IPS DF 19.7 (cell line): ENCODE measurements around the gene FASLG.

Source experiments
- DNase-seq: peaks from one replicate; pipeline ENCODE4 v3.0.0-alpha.2; 2013; ENCODE audit warnings: low read depth, low spot score

The FASLG gene

DNA sequence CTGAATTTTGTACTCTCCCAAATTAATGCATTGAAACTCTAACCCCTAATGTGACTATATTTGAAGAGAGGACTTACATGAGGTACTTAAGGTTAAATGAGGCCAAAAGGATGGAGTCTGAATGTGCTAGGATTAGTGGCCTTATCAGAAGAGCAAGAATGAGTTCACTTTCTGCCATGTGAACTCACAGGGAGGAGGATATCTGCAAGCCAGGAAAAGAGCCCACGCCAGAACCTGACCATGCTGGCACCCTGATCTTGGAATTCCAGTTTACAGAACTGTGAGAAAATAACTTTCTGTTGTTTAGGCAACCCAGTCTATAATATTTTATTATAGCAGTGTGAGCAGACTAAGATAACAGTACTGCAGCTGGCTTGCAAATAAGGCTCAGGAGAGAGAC lies 12.2 kb upstream of the FASLG start:
- DNase-seq, result no peak

- no peak for DNase-seq
These were observed 11.8 kb upstream of the FASLG start for GRCh38 chr1:172647110-172647564.

DNA sequence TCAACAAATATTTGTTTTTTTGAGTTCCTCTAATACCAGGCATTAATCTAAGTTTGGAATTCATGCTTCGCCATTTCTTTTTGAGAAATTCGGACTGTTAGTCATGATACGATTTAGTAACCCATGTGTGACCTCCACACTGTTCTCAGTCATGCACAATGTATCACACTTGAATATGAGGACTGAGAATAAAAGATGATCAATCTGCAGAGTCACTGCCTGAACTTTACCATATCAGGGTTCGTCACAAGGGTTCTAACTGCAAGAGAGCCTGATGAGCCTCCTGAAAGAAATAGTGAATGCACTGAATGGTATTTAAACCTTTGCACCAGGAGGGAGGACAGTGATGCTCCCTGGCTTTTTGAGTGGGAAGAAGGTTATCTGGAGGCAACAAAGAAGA lies 10.9 kb upstream of the FASLG start:
- DNase-seq, result no peak

GRCh38 chr1:172650474-172651193 lies 8.3 kb upstream of the FASLG start:
- no peak for DNase-seq

GRCh38 chr1:172653015-172653709 lies 5.7 kb upstream of the FASLG start:
- no peak for DNase-seq

GRCh38 chr1:172654535-172654934 lies 4.4 kb upstream of the FASLG start:
- no peak for DNase-seq

- DNase-seq, result no peak
These were observed 2.3 kb upstream of the FASLG start for GRCh38 chr1:172656576-172656975.

DNA sequence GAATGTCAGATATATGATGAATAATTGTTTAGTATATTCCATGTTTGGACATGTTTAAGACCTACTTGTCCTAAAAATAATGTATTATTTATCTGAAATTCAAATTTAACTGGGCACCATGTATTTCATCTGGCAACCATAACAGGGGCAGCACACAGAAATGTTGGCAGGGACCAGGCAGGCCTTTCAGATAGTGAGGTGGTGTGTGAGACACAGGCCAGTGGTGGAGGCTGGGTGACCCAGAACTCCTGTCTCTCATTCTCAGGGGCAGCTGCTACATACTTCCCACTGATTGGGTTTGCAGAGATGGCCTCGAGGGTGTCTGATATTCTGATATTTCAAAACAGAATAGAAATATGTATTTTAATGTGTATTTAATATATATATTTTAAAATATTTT lies 1.3 kb upstream of the FASLG start:
- DNase-seq, result no peak

DNA sequence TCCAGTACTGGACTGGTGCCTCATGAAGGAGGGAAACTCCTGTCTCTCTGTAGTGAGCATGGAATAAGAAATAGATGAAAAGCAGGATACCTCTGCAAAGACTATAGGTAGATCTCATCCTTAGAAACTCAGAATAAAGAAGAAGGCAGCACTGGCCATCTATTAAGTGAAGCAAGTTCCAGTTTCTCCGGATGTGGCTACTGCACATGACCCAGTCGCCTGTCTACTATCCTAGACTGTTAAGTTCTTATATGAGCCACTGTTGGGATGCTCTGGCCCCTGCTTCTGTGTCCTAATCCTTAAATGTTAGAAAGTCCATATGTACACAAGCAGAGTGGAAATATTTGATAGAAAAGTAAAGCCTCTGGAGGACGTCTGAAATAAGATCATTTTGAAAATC lies 2.2 kb downstream of the FASLG start:
- DNase-seq, result no peak

DNA sequence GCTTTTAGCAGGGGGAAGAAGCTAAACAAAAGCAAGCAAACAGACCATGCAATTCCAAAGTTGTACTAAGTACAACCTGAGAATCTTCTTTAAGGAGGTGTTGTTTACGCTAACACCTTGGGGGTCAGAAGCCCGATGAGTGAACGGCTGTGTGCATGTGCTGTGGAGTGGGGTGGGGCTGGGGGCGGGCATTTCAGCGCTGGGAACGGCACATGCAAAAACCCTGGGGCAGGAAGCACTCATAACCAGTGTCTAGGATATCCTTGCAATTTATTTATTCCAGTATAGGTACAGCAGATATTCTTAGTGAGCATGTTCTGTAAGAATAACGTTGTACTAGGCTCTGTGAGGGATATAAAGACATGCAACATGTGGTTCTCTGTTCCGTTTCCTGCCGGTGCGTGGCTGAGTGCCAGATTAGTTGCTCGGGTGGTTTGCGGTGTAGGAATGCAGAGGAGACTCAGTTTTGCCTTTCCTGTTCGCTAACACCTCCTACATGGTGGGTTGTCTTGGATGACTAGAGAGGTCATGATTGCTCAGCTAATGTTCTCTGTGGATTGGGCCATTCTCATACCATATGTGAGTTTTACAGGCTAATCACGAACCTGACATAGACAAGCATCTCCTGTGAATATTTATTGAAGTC lies 3.7 kb downstream of the FASLG start:
- DNase-seq, result no peak

GRCh38 chr1:172663732-172664131 lies 4.8 kb downstream of the FASLG start:
- DNase-seq, result no peak

- no peak for DNase-seq
These were observed 9.2 kb downstream of the FASLG start for GRCh38 chr1:172668097-172668496.

- DNase-seq, result no peak
These were observed 10.1 kb downstream of the FASLG start for GRCh38 chr1:172669011-172669410.

DNA sequence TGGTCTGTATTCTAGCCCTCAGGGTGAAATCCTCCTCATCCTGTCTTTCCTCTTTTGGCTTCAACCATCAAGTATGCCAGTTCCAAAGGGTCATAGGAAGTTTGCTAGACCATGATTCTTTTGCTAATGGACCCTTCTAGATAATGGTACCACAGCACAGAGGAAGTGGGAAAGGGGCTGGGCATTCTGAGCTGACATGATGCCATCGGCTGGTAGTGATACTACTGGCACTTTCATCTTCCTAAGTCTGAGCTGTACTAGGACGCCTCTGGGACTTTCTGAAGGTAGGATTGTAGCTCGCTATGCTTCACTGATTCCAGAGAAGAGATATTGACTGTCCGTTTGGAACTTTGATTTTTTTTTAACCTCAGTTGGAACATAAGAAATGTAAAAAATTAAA lies 11.4 kb downstream of the FASLG start:
- no peak for DNase-seq

- no peak for DNase-seq
These were observed 11.9 kb downstream of the FASLG start for GRCh38 chr1:172670791-172671190.

DNA sequence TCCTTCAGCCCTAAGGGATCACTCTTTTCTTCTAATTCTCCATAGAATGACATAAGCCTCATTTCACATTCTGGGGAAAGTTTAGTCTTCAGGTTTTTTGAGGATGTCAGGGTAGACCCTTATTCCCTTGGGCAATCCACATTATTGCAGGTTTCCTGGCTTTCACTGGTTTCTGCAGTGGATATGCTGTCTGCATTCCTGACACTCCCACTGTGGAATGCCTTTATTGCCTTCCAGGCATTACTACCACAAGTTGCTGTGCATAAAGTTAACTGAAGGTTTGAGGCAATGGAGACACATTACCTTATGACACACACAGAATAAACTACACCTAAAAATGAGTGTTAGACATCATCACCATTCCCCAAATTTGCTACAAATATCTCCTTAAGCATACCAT lies 12.7 kb downstream of the FASLG start:
- DNase-seq, result no peak

DNA sequence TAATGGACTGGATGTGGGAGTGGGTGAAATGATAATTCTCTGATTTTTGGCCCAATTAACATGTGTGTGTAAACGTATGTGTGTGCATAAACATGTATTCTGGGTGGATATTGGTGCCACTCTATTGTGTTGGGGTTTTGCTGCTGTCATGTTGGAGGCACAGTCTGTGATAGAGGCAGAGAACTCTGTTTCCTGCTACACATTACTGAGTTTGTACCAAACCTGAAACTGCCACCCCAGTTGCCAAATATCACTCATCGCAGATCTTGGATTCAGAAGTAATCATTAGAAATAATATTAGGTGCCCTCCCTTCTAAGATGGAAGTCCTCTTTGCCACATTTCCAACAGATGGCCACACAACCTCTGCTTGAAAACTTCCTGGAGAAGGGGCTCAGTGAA lies 13.8 kb downstream of the FASLG start:
- DNase-seq, result no peak

GRCh38 chr1:172673761-172674160 lies 14.9 kb downstream of the FASLG start:
- DNase-seq, result no peak

DNA sequence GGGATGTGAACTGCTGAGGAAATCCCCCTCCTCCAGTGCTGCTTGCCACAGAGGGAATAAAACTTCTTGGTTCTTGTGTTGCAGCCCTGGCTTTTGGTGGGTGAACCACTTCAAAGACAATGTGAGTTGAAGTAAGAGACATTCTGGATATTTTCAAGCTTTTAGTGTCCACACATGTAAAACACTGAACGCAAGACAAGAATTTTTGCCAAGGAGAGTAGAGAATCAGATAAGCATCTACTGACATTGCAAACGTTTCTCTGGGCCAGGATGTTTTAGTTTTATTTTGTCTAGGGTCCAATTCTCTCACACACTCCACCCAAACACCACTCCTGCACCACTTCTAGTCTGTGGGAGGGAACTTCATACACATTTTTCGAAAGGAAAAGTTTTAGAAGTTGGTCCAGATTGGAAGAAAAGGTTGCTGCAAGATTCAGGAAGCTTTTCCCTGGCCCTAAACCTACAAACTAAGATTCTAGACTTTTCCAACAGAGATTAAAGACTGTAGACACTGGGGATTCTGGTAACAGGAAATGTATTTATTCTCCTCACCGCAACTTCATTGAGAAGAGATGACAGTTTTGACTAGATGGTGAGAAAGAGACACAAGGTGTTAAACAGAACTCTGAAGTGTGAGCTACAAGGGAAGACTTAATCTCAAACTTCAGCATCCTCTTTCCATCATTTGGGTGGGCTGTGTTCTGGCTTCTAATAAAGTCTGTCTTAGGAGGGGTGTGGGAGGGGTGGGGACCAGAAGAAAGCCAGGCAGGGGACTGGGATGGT lies 16.1 kb downstream of the FASLG start:
- DNase-seq, result no peak

- DNase-seq, result no peak
These were observed 20.3 kb downstream of the FASLG start for GRCh38 chr1:172679000-172679772.

- no peak for DNase-seq
These were observed 21.3 kb downstream of the FASLG start for GRCh38 chr1:172680244-172680643.
